HG03039 (cell line): Measurements from ENCODE around the gene LIMD2.

ENCODE experiments used
- ATAC-seq: cut with Tn5 transposase; IDR thresholded peaks from one replicate; pipeline ENCODE4 v1.9.1; 2021; ENCODE audit warnings: mild to moderate bottlenecking, moderate library complexity; ENCODE audit not compliant: unreplicated experiment

LIMD2 gene

DNA sequence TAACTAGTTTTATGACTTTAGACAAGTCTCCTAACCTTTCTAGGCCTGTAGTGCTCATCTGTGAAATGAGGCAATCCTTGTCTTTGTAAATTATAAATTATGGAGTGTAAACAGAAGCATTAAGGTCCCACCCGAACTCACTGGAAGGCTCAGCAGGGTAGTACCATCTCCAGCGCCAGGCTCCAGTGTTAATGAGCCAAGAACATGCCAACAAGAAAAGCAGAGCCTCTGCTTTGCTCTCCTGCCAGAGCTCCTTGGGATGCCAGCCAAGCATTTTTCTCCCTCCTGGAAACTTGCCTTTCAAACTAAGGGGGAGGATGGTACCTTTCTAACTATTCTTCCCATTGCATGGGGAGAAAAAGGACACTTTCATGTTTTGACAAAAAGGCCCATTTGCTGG lies 14.9 kb downstream of the LIMD2 start:
- ATAC-seq: no peak

DNA sequence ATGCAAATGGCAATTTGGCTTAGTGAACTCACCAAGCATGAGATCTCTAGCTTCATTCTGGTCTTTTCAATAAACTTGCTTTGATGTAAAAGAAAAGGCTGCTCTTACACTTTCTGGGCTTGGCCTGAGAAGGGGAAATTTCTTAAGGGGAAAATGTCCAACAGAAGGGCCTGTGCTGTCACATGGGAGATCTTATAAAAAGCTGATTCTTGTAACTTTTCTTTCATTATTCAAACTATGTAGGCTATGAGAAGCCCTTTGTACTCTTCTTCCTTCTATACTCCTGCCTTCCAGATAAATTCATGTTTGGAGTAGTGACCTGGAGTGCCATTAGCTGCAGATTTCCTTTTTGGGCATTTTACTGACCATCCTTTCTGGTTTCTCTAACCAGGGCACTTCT lies 16.9 kb downstream of the LIMD2 start:
- no peak for ATAC-seq

DNA sequence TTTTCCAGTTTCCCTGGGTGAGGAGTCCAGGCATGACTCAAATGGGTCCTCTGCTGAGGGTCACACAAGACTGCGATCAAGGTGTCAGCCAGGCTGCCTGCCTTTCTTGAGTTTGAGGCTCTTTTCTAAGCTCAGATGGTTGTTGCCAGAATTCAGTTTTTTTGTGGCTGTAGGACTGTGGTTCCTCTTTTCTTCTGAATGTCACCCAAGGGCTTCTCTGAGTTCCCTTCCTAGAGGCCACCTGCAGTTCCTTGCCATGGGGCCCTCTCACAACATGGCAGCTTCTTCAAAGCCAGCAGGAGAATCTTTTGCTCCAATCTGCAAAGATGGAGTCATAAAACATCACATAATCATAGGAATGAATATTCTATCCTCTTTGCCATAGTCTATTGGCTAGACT lies 17.5 kb downstream of the LIMD2 start:
- ATAC-seq: no peak

DNA sequence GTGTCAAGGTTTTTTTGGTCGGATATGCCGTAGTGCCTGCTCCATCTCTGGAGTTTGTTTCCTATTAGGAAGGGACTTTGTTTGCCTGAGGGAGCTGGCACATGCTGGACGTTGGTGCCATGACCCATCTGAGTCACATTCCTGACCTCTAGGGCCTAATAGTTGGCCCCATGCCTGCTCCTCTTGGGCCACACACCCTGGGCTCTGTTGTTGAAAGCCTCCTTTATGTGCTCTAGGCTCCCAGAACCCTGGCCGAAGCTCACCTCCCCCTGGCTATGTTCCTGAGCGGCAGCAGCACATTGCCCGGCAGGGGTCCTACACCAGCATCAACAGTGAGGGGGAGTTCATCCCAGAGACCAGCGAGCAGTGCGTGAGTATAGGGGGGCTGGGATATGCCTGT lies 18.4 kb downstream of the LIMD2 start:
- no peak for ATAC-seq

DNA sequence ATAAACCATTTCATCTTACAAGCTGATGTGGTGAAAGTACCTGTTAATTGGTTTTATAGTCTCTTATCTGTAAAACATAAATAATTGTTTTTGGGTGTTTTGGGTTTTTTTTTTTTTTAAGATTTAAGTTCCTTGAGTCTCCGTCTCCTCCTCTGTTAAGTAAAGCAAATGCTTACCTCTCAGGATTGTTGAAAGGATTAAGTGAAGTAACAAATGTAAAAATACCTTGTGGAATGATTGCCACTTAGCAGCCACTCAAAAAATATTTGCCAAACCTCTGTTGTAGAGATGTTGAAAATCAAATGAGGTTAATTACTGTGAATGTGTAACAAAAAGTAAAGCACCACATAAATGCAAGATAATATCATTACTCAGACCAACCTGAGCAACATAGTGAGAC lies 19.2 kb downstream of the LIMD2 start:
- no peak for ATAC-seq

DNA sequence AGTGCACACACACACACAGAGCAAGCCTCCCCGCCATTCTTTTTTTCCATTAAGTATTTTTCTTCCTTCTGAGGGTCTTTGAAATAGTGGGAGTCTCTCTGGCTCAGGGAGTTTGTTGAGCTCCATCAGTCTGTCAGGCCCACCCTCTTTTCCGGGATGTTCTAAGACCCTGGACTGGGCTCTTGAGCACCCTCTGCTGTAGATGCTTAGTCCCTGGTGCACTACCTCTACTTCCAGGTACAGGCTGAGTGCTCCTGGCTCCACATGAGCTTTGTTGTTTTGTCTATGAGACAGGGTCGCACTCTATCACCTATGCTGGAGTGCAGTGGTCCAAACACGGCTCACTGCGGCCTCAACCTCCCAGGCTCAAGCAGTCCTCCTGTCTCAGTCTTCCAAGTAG lies 20.7 kb downstream of the LIMD2 start:
- ATAC-seq: no peak

DNA sequence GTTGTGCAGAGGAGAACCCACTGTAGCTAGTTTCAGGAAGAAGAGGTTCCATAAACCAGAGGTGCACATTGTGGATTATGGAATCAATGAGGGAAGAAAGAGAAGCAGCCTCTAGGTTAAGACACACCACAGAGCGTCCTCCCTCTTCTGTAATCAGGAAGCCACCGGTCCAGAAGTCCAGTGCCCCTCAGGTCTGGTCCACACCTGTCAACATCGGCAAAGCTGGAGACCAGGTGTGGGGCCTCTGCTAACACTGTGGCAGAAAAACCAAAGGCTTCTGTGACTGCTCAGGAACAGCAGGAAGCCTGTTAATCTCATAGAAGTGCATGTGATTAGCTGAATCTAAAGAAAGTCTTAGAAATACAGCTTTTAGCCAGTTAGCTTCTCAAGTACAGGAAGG lies 23.3 kb downstream of the LIMD2 start:
- no peak for ATAC-seq

DNA sequence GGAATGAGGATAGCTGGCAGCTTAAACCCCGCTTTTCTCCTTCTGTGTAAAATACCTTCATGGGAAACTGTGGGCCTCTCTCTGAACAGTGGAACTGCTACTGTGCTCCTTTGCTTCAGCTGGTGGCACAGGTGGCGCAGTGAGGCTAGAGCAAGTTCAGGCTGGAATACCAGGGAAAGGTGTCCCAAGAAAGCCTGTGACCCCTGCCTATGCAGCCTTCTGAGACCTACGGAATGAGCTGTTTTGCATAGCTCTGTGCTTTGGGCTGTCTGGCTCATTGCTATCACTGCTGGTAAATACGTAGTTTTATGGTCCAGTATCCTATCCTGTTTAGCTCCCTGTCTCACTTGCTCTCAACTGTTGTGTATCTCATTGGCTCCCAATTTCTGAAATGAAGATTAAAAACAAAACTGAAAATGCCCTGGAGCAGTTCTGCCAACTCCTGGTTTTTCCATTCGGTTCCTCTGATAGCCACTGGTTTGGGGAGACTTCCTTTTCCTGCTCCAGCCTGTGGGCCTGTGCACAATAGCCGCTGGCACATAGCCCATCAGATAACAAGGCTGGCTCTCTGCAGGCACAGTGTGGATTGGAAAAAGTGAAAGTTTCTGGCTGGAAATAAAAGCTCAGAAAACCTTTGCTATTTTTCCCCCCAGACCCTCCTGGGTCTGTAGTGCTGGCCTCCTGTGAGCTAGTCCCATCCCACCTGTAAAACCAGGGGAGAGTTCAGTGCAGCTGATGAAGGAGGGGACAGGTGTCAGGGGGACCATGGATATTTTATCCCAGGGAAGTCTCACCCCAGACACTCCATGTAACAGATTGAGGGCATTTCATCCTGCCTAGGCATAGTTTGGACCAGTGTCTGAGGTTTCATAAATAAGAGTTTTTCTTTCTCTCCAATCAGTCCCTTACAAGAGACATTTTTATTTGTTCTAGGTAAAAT lies 24.0 kb downstream of the LIMD2 start:
- ATAC-seq: no peak

DNA sequence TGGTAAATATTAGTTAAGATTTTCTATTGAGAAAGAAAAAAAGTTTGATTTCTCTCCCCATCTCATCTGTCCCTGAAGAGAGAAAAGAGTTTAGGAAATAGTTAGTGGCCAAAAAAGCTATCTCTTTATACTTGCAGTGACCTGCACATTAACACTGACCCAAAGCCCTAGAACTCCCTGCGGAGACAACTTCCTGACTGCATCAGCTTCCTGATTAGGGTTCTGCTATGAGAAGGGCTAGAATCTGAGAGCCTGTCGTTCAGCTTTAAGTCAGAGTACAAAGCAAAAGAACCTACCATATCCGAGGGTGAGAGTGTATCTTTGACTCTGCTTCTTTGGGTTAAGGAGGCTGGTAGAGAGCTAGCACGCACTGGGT lies 24.7 kb downstream of the LIMD2 start:
- ATAC-seq: no peak

DNA sequence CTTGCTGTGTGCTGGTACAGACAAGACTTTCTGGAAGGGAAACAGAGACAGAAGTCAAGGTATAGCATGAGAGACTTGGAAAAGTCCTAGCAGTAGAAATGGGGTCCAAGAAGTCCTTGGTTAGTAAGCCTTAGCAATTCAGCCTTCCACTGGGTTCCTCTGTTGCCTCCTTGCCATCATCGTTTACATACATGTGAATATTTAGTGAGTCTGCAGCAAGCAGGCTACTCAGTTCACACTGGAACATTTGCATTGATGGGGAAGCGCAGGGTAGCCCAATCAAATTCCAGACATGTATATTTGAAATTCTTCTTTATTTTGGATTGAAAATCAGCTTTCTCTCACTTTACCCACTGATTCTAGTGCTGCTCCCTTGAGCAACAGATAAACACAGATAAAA lies 27.1 kb downstream of the LIMD2 start:
- no peak for ATAC-seq

DNA sequence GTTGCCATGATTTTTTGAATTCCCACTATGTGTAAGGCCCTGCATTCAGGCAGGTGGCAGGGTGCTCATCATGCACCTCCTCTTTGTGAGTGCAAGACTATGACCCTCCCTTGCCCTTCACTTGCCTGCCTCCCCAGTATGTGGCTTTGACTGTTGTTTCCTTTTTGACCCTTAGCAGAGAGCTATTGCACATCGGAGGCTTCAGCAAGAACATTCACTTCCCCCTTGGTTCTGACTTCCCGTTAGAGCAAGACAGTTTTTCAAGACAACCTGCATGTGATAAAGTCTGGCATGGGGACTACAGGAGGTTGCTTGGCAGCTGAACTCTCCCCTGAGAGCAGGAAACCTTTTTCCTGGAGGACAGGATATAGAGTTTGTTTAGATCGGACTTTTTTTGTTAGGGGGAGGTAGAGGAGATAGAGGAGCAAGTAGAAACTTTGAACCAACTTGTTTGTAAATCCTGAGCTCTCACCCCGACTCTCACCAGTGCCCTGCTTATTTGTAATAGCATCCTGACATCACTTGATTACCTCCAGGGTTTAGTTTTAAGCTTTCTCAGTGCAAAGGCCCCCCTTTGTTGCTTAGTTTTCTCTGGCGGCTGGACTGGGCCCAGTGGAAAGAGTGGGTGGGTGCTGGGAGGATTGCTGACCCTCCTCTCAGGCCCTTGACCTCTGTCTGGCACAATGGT lies 34.3 kb downstream of the LIMD2 start:
- ATAC-seq: no peak

DNA sequence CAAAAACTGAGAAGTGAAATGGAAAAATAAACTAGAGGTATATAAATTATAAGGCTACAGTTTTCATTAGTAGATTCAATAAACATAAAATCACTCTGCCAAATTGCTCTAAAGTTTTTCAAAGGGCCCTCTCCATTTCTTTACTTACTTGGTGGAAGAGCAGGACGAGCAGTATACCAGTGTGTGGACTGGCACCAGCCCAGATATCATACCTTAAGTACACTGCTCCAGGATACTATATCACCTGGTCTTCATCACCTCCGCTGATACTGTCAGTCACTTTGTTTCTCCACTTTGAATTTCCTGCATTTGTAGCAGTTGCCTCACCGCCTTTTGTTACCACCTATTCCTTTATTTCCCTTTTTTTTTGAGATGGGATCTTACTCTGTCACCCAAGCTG lies 40.1 kb downstream of the LIMD2 start:
- ATAC-seq: no peak

DNA sequence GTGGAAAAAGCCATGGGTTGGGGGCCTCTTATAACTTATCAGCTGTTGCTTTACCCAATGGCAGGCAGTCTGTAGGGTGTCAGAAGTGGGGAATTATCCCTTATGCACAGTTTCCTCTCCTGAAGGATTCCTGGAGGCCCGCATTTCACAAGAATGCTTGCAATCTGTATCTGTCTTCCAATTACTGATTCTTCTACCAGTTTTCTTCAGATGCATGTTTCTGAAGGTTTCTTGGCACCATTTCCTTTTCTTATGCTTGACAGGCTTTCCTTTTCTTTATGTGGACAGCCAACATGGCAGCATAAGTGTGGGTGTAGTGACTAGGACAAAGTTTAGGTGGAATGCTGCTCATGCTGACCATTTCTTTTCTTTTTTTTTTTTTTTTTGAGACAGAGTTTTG lies 41.6 kb downstream of the LIMD2 start:
- ATAC-seq: no peak

DNA sequence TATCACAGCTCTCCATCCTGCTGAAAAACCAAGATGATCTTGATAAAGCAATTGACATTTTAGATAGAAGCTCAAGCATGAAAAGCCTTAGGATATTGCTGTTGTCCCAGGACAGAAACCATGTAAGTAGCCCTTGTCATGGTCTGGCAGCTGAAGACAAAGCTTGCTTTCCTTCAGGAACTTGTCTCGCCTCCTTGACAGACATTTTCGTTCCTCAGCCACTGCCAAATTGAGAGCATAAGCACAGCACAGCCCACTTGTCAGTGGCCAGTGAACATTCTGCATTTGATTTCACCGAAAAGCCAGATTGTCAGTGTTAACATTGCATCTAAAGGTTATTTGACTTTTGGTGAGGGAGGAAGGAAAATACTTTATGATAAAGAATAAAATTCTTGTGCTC lies 42.1 kb downstream of the LIMD2 start:
- ATAC-seq: no peak

DNA sequence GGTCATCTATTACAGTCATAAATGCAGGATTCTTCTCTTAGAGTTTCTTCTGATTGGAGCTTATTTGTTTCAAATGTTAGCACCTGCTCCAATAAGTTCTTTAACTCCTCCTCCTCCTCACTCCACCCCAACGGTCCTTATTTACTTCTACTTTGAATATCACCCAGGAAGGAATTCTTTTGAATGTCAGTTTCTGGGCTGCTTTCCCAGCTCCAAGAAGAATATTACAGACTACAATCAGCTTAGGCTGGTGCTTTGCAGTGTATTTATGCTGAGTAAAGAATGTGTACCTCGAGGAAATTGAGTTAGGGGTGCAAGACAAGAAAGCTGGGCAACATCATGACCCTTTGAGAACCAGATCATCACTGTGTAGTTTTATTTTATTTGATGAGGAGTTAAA lies 46.9 kb downstream of the LIMD2 start:
- no peak for ATAC-seq

DNA sequence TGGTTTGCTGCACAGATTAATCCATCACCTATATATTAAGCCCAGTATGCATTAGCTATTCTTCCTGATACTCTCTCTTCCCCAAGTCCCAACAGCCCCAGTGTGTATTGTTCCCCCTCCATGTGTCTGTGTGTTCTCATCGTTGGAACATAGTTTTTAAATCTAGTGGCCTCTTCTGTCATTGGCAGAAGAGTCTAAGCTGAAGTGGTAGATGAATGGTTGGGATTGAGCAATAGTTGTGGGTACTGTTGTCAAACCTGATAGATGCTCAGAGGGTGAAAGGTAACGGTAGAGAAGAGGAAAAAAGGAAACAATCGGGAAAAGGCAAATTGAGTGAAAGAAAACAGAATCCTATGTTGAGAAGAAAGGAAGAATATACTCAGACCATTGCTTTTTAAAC lies 47.8 kb downstream of the LIMD2 start:
- ATAC-seq: no peak

DNA sequence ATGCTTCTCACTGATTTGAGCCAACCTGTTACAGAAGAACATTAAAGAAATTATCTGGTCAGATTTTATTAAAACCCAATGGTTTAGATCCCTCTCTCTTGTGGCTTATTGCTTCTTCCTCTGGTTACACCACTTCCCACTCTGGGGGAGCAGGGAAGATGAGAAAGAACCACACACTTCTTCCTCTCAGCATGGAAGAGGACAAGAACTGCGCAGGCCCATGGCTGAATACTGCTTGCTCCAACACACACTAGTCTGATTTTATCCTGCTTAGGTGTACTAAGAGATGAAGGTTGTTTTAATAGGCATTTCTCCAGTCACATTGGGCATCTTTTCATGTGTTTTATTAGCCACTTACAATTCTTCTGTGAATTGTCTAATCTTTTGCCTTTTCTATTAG lies 50.1 kb downstream of the LIMD2 start:
- no peak for ATAC-seq

DNA sequence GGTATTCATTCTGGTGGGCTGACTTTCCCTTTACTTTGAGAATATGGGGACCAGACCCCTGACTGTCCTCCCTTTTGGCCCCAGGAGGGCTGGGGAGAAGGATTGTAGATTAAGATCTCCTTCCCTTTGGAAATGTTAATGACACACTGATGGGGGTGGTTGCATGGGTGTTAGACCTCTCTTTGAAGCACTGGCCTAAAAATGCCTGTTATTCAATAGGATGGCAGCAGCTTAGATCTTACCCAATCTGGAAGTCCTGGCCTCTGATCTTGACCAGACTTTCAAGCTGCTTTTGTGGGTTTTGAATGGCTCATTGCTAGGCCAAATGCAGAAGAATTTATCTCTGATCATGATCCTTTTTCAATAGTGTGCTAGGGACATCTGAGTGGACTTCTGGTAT lies 52.0 kb downstream of the LIMD2 start:
- no peak for ATAC-seq

DNA sequence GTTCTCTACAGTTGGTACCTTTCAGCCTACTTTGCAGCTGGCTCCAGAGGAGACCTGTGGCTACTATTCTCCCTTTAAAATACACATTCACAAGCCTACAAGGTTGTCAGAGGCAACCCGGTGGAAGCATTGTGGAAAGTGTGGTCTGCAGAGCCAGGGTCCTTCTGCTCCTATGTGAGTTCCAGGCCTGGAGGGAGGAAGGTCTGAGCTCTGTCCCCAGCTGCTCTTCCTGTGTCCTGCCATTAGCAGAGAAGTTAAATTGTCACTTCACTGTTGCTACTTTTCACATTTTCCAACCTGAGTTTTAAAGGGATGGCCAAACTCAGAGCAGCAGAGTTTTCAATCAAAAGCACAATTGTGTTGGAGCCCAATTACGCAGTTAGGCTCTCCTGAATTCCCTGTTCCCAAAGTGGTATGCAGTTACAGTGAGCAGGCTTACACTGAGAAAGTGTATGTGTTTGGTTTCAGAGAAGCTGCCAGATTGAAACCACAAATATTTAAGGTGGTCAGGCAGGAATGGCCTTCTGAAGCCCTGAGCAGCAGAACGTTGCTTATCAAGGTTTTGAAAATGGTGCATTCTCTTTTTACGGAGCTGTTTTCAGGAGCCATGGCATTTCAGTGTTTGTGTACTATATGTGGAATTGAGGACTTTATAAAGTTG lies 52.7 kb downstream of the LIMD2 start:
- no peak for ATAC-seq

DNA sequence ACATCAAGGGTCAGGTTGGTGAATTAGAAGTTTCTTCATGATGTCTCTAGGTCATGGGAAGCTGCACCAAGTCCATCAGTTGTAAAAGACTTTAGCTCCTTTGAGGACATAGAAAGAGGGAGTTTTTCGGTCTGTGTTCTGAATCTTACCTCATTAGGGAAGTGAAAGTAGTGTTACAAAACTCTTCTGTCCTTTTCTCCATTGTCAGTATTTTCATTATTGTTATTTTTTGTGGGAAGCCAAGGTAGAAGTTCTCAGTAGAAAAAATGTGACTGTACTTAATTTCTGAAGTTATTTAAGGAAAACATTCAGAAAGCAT lies 53.5 kb downstream of the LIMD2 start:
- peak; percentile 66 for ATAC-seq
